ENCODE results near the gene RPUSD2.
"Not testable (repeated sequence)": the region's sequence is repeated elsewhere in the genome, so short reads cannot be mapped to it uniquely, and the experiment has no call there.

Gene RPUSD2

GRCh38 chr15:40554161-40554525, 15.0 kb upstream of the RPUSD2 start:
- no peak overlapping the region for H3K4me3 Mint-ChIP-seq

GRCh38 chr15:40555876-40556275, 13.2 kb upstream of the RPUSD2 start:
- H3K27ac Mint-ChIP-seq = no peak overlapping the region
- no peaks in the 10 kb centered on the region for H3K9me3 Mint-ChIP-seq
- H3K4me3 Mint-ChIP-seq = no peak overlapping the region
- H3K36me3 Mint-ChIP-seq (ENCODE audit: low read depth) = peaks cover 27% of the 10 kb centered on the region
- H3K27me3 Mint-ChIP-seq (ENCODE audit: low read depth) = no peaks in the 10 kb centered on the region
- peaks cover 5% of the 10 kb centered on the region for H3K4me1 Mint-ChIP-seq (ENCODE audit: low read depth)

More at GRCh38 chr15:40554161-40554525, 15.0 kb upstream of the RPUSD2 start:
- H3K36me3 Mint-ChIP-seq (ENCODE audit: low read depth) = peaks cover 29% of the 10 kb centered on the region
- peaks cover 3% of the 10 kb centered on the region for H3K4me1 Mint-ChIP-seq (ENCODE audit: low read depth)
- no peaks in the 10 kb centered on the region for H3K27me3 Mint-ChIP-seq (ENCODE audit: low read depth)
- no peak overlapping the region for H3K27ac Mint-ChIP-seq
- no peaks in the 10 kb centered on the region for H3K9me3 Mint-ChIP-seq

GRCh38 chr15:40558952-40559742, 10.0 kb upstream of the RPUSD2 start:
- H3K27me3 Mint-ChIP-seq (ENCODE audit: low read depth) = no peaks in the 10 kb centered on the region
- no peaks in the 10 kb centered on the region for H3K9me3 Mint-ChIP-seq
- H3K27ac Mint-ChIP-seq = no peak overlapping the region
- peaks cover 18% of the 10 kb centered on the region for H3K36me3 Mint-ChIP-seq (ENCODE audit: low read depth)
- peaks cover 17% of the 10 kb centered on the region for H3K4me1 Mint-ChIP-seq (ENCODE audit: low read depth)
- H3K4me3 Mint-ChIP-seq = no peak overlapping the region

- peaks cover 9% of the 10 kb centered on the region for H3K36me3 Mint-ChIP-seq (ENCODE audit: low read depth)
- peaks cover 5% of the 10 kb centered on the region for H3K27me3 Mint-ChIP-seq (ENCODE audit: low read depth)
- peaks cover 33% of the 10 kb centered on the region for H3K4me1 Mint-ChIP-seq (ENCODE audit: low read depth)
- no peak overlapping the region for H3K4me3 Mint-ChIP-seq
- no peak overlapping the region for H3K27ac Mint-ChIP-seq
- H3K9me3 Mint-ChIP-seq = no peaks in the 10 kb centered on the region
These were observed 6.4 kb upstream of the RPUSD2 start for GRCh38 chr15:40562691-40563090.

GRCh38 chr15:40563426-40563825, 5.7 kb upstream of the RPUSD2 start:
- no peak overlapping the region for H3K27ac Mint-ChIP-seq

GRCh38 chr15:40564591-40565332, 4.3 kb upstream of the RPUSD2 start, which contains the start of gene CCDC32:
Gene CCDC32 (minus strand): TSS chr15:40565042. CDS start chr15:40563015, 2,027 bp downstream.
- peak within 1 kb of the TSS; percentile 95 for H3K4me3 Mint-ChIP-seq
- H3K9me3 Mint-ChIP-seq = no peaks in the 10 kb centered on the region
- H3K4me1 Mint-ChIP-seq (ENCODE audit: low read depth) = peaks cover 39% of the 10 kb centered on the region

More at GRCh38 chr15:40563426-40563825, 5.7 kb upstream of the RPUSD2 start:
- peaks cover 9% of the 10 kb centered on the region for H3K36me3 Mint-ChIP-seq (ENCODE audit: low read depth)
- H3K4me3 Mint-ChIP-seq = peak overlapping the region; percentile 95
- H3K4me1 Mint-ChIP-seq (ENCODE audit: low read depth) = peaks cover 33% of the 10 kb centered on the region
- peaks cover 5% of the 10 kb centered on the region for H3K27me3 Mint-ChIP-seq (ENCODE audit: low read depth)
- H3K9me3 Mint-ChIP-seq = no peaks in the 10 kb centered on the region

GRCh38 chr15:40565333-40566238, 3.5 kb upstream of the RPUSD2 start:
- Mint-ChIP-seq H3K4me1 (ENCODE audit: low read depth) (peaks cover 42% of the 10 kb centered on the region), H3K4me3 (peak overlapping the region; percentile 95), H3K9me3 (no peaks in the 10 kb centered on the region), H3K27me3 (ENCODE audit: low read depth) (peaks cover 5% of the 10 kb centered on the region), H3K36me3 (ENCODE audit: low read depth) (peaks cover 4% of the 10 kb centered on the region), H3K27ac (peak overlapping the region; percentile 95)

More at GRCh38 chr15:40564591-40565332, 4.3 kb upstream of the RPUSD2 start, which contains the start of gene CCDC32:
- Mint-ChIP-seq H3K36me3 (ENCODE audit: low read depth) (peaks cover 8% of the 10 kb centered on the region), H3K27me3 (ENCODE audit: low read depth) (peaks cover 5% of the 10 kb centered on the region), H3K27ac (peak within 1 kb of the TSS; percentile 95)

GRCh38 chr15:40567111-40567510, 2.0 kb upstream of the RPUSD2 start:
- no peaks in the 10 kb centered on the region for H3K36me3 Mint-ChIP-seq (ENCODE audit: low read depth)
- H3K9me3 Mint-ChIP-seq = no peaks in the 10 kb centered on the region
- peaks cover 5% of the 10 kb centered on the region for H3K27me3 Mint-ChIP-seq (ENCODE audit: low read depth)
- H3K27ac Mint-ChIP-seq = no peak overlapping the region
- peaks cover 44% of the 10 kb centered on the region for H3K4me1 Mint-ChIP-seq (ENCODE audit: low read depth)
- no peak overlapping the region for H3K4me3 Mint-ChIP-seq

GRCh38 chr15:40575113-40575512, 6.0 kb downstream of the RPUSD2 start:
- Mint-ChIP-seq H3K9me3 (no peaks in the 10 kb centered on the region), H3K36me3 (ENCODE audit: low read depth) (peaks cover 12% of the 10 kb centered on the region), H3K4me1 (ENCODE audit: low read depth) (peaks cover 8% of the 10 kb centered on the region), H3K27ac (no peak overlapping the region), H3K4me3 (no peak overlapping the region), H3K27me3 (ENCODE audit: low read depth) (no peaks in the 10 kb centered on the region)

GRCh38 chr15:40576914-40577313, 7.8 kb downstream of the RPUSD2 start:
- not testable (repeated sequence) for H3K4me3 Mint-ChIP-seq; H3K27ac Mint-ChIP-seq; H3K4me1 Mint-ChIP-seq (ENCODE audit: low read depth); H3K9me3 Mint-ChIP-seq; H3K27me3 Mint-ChIP-seq (ENCODE audit: low read depth)
- H3K36me3 Mint-ChIP-seq (ENCODE audit: low read depth) = peaks cover 12% of the 10 kb centered on the region

- Mint-ChIP-seq H3K36me3 (ENCODE audit: low read depth) (peaks cover 5% of the 10 kb centered on the region), H3K4me1 (ENCODE audit: low read depth) (no peaks in the 10 kb centered on the region), H3K27me3 (ENCODE audit: low read depth) (no peaks in the 10 kb centered on the region), H3K4me3 (no peak overlapping the region), H3K27ac (no peak overlapping the region), H3K9me3 (no peaks in the 10 kb centered on the region)
These were observed 9.8 kb downstream of the RPUSD2 start for GRCh38 chr15:40578892-40579291.

GRCh38 chr15:40581796-40582195, 12.7 kb downstream of the RPUSD2 start:
- H3K27me3 Mint-ChIP-seq (ENCODE audit: low read depth); H3K36me3 Mint-ChIP-seq (ENCODE audit: low read depth); H3K9me3 Mint-ChIP-seq; H3K4me3 Mint-ChIP-seq; H3K27ac Mint-ChIP-seq; H3K4me1 Mint-ChIP-seq (ENCODE audit: low read depth): not testable (repeated sequence)

- H3K36me3 Mint-ChIP-seq (ENCODE audit: low read depth) = no peaks in the 10 kb centered on the region
- no peaks in the 10 kb centered on the region for H3K9me3 Mint-ChIP-seq
- H3K27me3 Mint-ChIP-seq (ENCODE audit: low read depth) = peaks cover 4% of the 10 kb centered on the region
- H3K4me3 Mint-ChIP-seq = no peak overlapping the region
- no peak overlapping the region for H3K27ac Mint-ChIP-seq
- H3K4me1 Mint-ChIP-seq (ENCODE audit: low read depth) = no peaks in the 10 kb centered on the region
These were observed 13.7 kb downstream of the RPUSD2 start for GRCh38 chr15:40582726-40583246.

GRCh38 chr15:40584191-40584590, 15.1 kb downstream of the RPUSD2 start:
- Mint-ChIP-seq H3K27me3 (ENCODE audit: low read depth) (peaks cover 4% of the 10 kb centered on the region), H3K4me1 (ENCODE audit: low read depth) (no peaks in the 10 kb centered on the region), H3K4me3 (no peak overlapping the region), H3K36me3 (ENCODE audit: low read depth) (no peaks in the 10 kb centered on the region), H3K27ac (no peak overlapping the region), H3K9me3 (no peaks in the 10 kb centered on the region)

Data from T-helper 1 cell treated with Interleukin-12 subunit alpha and Interleukin-12 subunit beta and Interleukin-4 antibody, amounts not matched to agents 30 μg/mL and 1 μg/mL, for 36 hours (primary cell).